ENCODE measurements around the gene RAD18. TPM values are rescaled to one million over a fixed set of nuclear protein-coding genes. Genes with fewer than 3 reads are reported as not detected.

RAD18 gene
- total and polyA plus RNA-seq, 7 donors = 3.5 to 25.8 (median 6.4) TPM

GRCh38 chr3:8996216-8996615 lies 32.9 kb upstream of the RAD18 start:
- intact Hi-C loops (cut with DNase I) = no loop called here
- Histone ChIP-seq H3K27ac (peak overlapping the region in 3 of 4 donors; percentile 19 to 53 (median 32)), H3K27me3 (no peaks in the 10 kb centered on the region), H3K9me3 (no peaks in the 10 kb centered on the region), H3K36me3 (no peaks in the 10 kb centered on the region), H3K4me3 (no peak overlapping the region), H3K4me1 (peaks cover 0 to 17% (median 14%) of the 10 kb centered on the region in 4 donors)
- WGBS, 2 donors = 84 to 88% methylated on average over 2 of the region's 2 CpGs
- DNase-seq = no peak
- TF ChIP-seq POLR2AphosphoS5 (IDR thresholded peaks at IDR 0.05) = no peak
- TF ChIP-seq POLR2A (IDR thresholded peaks at IDR 0.05) = no peak
- TF ChIP-seq EP300 (IDR thresholded peaks at IDR 0.05) = no peak
- no peak for TF ChIP-seq CTCF (IDR thresholded peaks at IDR 0.05)

GRCh38 chr3:8994226-8994625 lies 31.0 kb upstream of the RAD18 start:
- 95 to 96% methylated on average over 15 of the region's 15 CpGs for WGBS, 2 donors
- DNase-seq = no peak

GRCh38 chr3:8993331-8993730 lies 30.1 kb upstream of the RAD18 start:
- no peak for TF ChIP-seq POLR2AphosphoS5 (IDR thresholded peaks at IDR 0.05)
- no peak for TF ChIP-seq CTCF (IDR thresholded peaks at IDR 0.05)
- TF ChIP-seq EP300 (IDR thresholded peaks at IDR 0.05) = no peak
- no peak for TF ChIP-seq POLR2A (IDR thresholded peaks at IDR 0.05)
- Histone ChIP-seq H3K27ac (no peak overlapping the region), H3K4me3 (no peak overlapping the region), H3K36me3 (no peaks in the 10 kb centered on the region), H3K27me3 (no peaks in the 10 kb centered on the region), H3K9me3 (no peaks in the 10 kb centered on the region), H3K4me1 (peaks cover 0 to 17% (median 14%) of the 10 kb centered on the region in 4 donors)
- WGBS, 2 donors = 84 to 94% methylated on average over 5 of the region's 5 CpGs
- intact Hi-C loops (cut with DNase I) = no loop called here
- DNase-seq = no peak

More at GRCh38 chr3:8994226-8994625, 31.0 kb upstream of the RAD18 start:
- peaks cover 0 to 17% (median 14%) of the 10 kb centered on the region in 4 donors for H3K4me1 ChIP-seq
- H3K4me3 ChIP-seq = no peak overlapping the region
- no peak overlapping the region for H3K27ac ChIP-seq
- no peaks in the 10 kb centered on the region for H3K27me3 ChIP-seq
- TF ChIP-seq POLR2A (IDR thresholded peaks at IDR 0.05) (no peak), POLR2AphosphoS5 (IDR thresholded peaks at IDR 0.05) (no peak), CTCF (IDR thresholded peaks at IDR 0.05) (no peak), EP300 (IDR thresholded peaks at IDR 0.05) (no peak)
- H3K9me3 ChIP-seq = no peaks in the 10 kb centered on the region
- intact Hi-C loops (cut with DNase I) = no loop called here
- no peaks in the 10 kb centered on the region for H3K36me3 ChIP-seq

- DNase-seq = no peak
- Histone ChIP-seq H3K36me3 (no peaks in the 10 kb centered on the region), H3K4me3 (no peak overlapping the region), H3K27ac (no peak overlapping the region), H3K4me1 (peaks cover 0 to 17% (median 15%) of the 10 kb centered on the region in 4 donors), H3K9me3 (no peaks in the 10 kb centered on the region), H3K27me3 (no peaks in the 10 kb centered on the region)
- intact Hi-C loops (cut with DNase I) = no loop called here
- WGBS, 2 donors = 87 to 88% methylated on average over 11 of the region's 11 CpGs
- TF ChIP-seq CTCF (IDR thresholded peaks at IDR 0.05) = no peak
- no peak for TF ChIP-seq POLR2A (IDR thresholded peaks at IDR 0.05)
- no peak for TF ChIP-seq EP300 (IDR thresholded peaks at IDR 0.05)
- TF ChIP-seq POLR2AphosphoS5 (IDR thresholded peaks at IDR 0.05) = no peak
Observed at GRCh38 chr3:8992854-8993253, 29.6 kb upstream of the RAD18 start.

- Histone ChIP-seq H3K4me1 (peaks cover 0 to 19% (median 13%) of the 10 kb centered on the region in 4 donors), H3K9me3 (no peaks in the 10 kb centered on the region), H3K4me3 (no peak overlapping the region), H3K36me3 (no peaks in the 10 kb centered on the region), H3K27me3 (no peaks in the 10 kb centered on the region), H3K27ac (no peak overlapping the region)
- intact Hi-C loops (cut with DNase I) = no loop called here
- 87 to 90% methylated on average over 4 of the region's 4 CpGs for WGBS, 2 donors
- no peak for DNase-seq
- TF ChIP-seq EP300 (IDR thresholded peaks at IDR 0.05) (no peak), POLR2A (IDR thresholded peaks at IDR 0.05) (no peak), POLR2AphosphoS5 (IDR thresholded peaks at IDR 0.05) (no peak), CTCF (IDR thresholded peaks at IDR 0.05) (no peak)
Observed at GRCh38 chr3:8992199-8992598, 28.9 kb upstream of the RAD18 start.

Measured in sigmoid colon (tissue), 7 donors.